Stimulated activated CD4-positive, alpha-beta T cell treated with anti-CD3 and anti-CD28 coated beads, Interleukin-12 subunit alpha, Interleukin-12 subunit beta, amount 100 ng/mL, for 48 hours (primary cell): ENCODE results near the gene NEUROD2.
A peak's percentile ranks its signal among the peaks of the same experiment; 100 is the strongest.

Experiments used
- DNase-seq, 3 donors: peaks; one replicate each; pipeline ENCODE4 v3.0.0-alpha.2; 2020; ENCODE audit warnings: low read depth in 2 of 3, low spot score in 1 of 3

Gene NEUROD2

GRCh38 chr17:39635614-39636176, 28.0 kb upstream of the NEUROD2 start:
- DNase-seq, result no peak

- DNase-seq, result peak in 1 of 3 donors; percentile 44
These were observed 26.7 kb upstream of the NEUROD2 start for GRCh38 chr17:39634384-39634871.

- no peak for DNase-seq
These were observed 26.0 kb upstream of the NEUROD2 start for GRCh38 chr17:39633570-39634183.

GRCh38 chr17:39632153-39632941, 24.6 kb upstream of the NEUROD2 start:
- no peak for DNase-seq

GRCh38 chr17:39631403-39631802, 23.7 kb upstream of the NEUROD2 start:
- DNase-seq, result no peak

GRCh38 chr17:39629898-39630297, 22.2 kb upstream of the NEUROD2 start:
- DNase-seq, result no peak

- DNase-seq, result no peak
These were observed 21.8 kb upstream of the NEUROD2 start for GRCh38 chr17:39629494-39629880.

GRCh38 chr17:39628655-39629493, 21.2 kb upstream of the NEUROD2 start:
- DNase-seq, result no peak

- DNase-seq, result no peak
These were observed 20.2 kb upstream of the NEUROD2 start for GRCh38 chr17:39627712-39628516.

- no peak for DNase-seq
These were observed 19.5 kb upstream of the NEUROD2 start for GRCh38 chr17:39627047-39627711.

- DNase-seq, result no peak
These were observed 18.7 kb upstream of the NEUROD2 start, which contains the start of gene PPP1R1B for GRCh38 chr17:39626171-39627046. PPP1R1B (plus strand) TSS chr17:39626952; CDS start chr17:39627393, 441 bp downstream.

- no peak for DNase-seq
These were observed 17.6 kb upstream of the NEUROD2 start for GRCh38 chr17:39625198-39625785.

- DNase-seq, result no peak
These were observed 16.6 kb upstream of the NEUROD2 start for GRCh38 chr17:39624313-39624712.

GRCh38 chr17:39623356-39623950, 15.7 kb upstream of the NEUROD2 start:
- peak; percentile 73 to 95 (median 83) for DNase-seq

GRCh38 chr17:39622380-39623006, 14.8 kb upstream of the NEUROD2 start:
- peak; percentile 35 to 45 (median 35) for DNase-seq

- DNase-seq, result peak; percentile 79 to 95 (median 79)
These were observed 14.0 kb upstream of the NEUROD2 start for GRCh38 chr17:39621523-39622379.

- no peak for DNase-seq
These were observed 12.0 kb upstream of the NEUROD2 start for GRCh38 chr17:39619786-39620101.
